ENCODE data around the gene BLTP1. TPM values are rescaled to one million over a fixed set of nuclear protein-coding genes. Genes with fewer than 3 reads are reported as not detected.

The BLTP1 gene
- total RNA-seq, 2 experiments from 2014 or later, result 32.3 to 41.6 TPM

DNA sequence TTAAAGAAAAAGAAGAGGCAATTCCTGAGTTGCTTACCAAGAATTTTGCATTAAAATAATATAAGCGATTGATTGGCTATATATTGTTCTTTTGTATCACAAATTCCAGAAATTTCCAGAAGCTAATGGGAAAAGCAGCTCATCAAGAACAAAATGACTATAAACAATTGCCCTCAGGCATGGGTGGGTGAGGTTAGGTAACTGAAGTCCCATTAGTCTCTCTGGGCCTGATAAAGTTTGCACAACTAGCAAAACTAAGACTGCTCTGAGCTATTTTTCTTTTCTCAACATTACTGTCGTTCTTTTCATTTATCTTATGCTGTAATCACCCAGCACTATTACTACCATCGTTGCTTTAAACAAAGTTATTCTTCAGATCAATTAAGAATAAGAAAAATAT is 19.2 kb upstream of the BLTP1 start:
- CTCF ChIA-PET (ENCODE audit: unreplicated experiment), result no interaction called here

DNA sequence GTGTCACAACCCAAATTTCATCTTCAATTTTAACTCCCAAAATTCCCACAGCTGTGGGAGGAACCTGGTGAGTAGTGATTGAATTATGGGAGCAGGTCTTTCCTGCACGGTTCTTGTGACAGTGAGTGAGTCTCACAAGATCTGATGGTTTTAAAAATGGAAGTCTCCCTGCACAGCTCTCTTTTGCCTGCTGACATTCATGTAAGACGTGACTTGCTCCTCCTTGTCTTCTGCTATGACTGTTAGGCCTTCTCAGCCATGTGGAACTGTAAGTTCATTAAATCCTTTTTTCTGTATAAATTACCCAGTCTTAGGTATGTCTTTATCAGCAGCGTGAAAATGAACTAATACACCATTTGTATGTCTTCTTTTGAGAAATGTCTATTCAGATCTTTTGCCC is 13.0 kb upstream of the BLTP1 start:
- Histone ChIP-seq H3K4me3 (ENCODE audit: low read depth, low read length, poor library complexity, severe bottlenecking) (no peak overlapping the region), H4K20me1 (ENCODE audit: insufficient read depth, low read length) (no peaks in the 10 kb centered on the region), H3K36me3 (ENCODE audit: insufficient read depth, low read length) (no peaks in the 10 kb centered on the region), H3K9me3 (ENCODE audit: low read length) (no peaks in the 10 kb centered on the region), H2AFZ (ENCODE audit: low read length) (no peak overlapping the region), H3K4me1 (ENCODE audit: insufficient read depth, low read length, poor library complexity, severe bottlenecking) (no peaks in the 10 kb centered on the region), H3K4me2 (ENCODE audit: low read length) (no peak overlapping the region), H3K9me2 (ENCODE audit: insufficient read depth, low read length) (no peaks in the 10 kb centered on the region), H3K79me2 (ENCODE audit: insufficient read depth, low read depth, low read length) (no peaks in the 10 kb centered on the region), H3K27ac (ENCODE audit: low read depth, low read length, poor library complexity, severe bottlenecking) (no peak overlapping the region)
- no TSS peak for BruUV-seq (replicated peaks)
- DNase-seq (ENCODE audit: low spot score), result no peak
- CTCF ChIA-PET (ENCODE audit: unreplicated experiment), result no interaction called here
- POLR2A ChIA-PET, result no interaction called here
- intact Hi-C loops (cut with micrococcal nuclease; ENCODE audit: unreplicated experiment), result no loop called here
- TF ChIP-seq, protein P1, sequence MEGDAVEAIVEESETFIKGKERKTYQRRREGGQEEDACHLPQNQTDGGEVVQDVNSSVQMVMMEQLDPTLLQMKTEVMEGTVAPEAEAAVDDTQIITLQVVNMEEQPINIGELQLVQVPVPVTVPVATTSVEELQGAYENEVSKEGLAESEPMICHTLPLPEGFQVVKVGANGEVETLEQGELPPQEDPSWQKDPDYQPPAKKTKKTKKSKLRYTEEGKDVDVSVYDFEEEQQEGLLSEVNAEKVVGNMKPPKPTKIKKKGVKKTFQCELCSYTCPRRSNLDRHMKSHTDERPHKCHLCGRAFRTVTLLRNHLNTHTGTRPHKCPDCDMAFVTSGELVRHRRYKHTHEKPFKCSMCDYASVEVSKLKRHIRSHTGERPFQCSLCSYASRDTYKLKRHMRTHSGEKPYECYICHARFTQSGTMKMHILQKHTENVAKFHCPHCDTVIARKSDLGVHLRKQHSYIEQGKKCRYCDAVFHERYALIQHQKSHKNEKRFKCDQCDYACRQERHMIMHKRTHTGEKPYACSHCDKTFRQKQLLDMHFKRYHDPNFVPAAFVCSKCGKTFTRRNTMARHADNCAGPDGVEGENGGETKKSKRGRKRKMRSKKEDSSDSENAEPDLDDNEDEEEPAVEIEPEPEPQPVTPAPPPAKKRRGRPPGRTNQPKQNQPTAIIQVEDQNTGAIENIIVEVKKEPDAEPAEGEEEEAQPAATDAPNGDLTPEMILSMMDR (conservative IDR thresholded peaks at IDR 0.05; ENCODE audit: low read length), result no peak
- no peak for TF ChIP-seq EZH2phosphoT487 (IDR thresholded peaks at IDR 0.05; ENCODE audit: borderline replicate concordance, low read depth, low read length)

More for the DNA sequence above, 19.2 kb upstream of the BLTP1 start:
- no peak for DNase-seq (ENCODE audit: low spot score)
- Histone ChIP-seq H2AFZ (ENCODE audit: low read length) (no peak overlapping the region), H3K79me2 (ENCODE audit: insufficient read depth, low read depth, low read length) (no peaks in the 10 kb centered on the region), H3K36me3 (ENCODE audit: insufficient read depth, low read length) (no peaks in the 10 kb centered on the region), H4K20me1 (ENCODE audit: insufficient read depth, low read length) (no peaks in the 10 kb centered on the region), H3K27ac (ENCODE audit: low read depth, low read length, poor library complexity, severe bottlenecking) (no peak overlapping the region), H3K4me2 (ENCODE audit: low read length) (no peak overlapping the region), H3K4me1 (ENCODE audit: insufficient read depth, low read length, poor library complexity, severe bottlenecking) (no peaks in the 10 kb centered on the region), H3K9me2 (ENCODE audit: insufficient read depth, low read length) (no peaks in the 10 kb centered on the region), H3K9me3 (ENCODE audit: low read length) (no peaks in the 10 kb centered on the region), H3K4me3 (ENCODE audit: low read depth, low read length, poor library complexity, severe bottlenecking) (no peak overlapping the region)
- intact Hi-C loops (cut with micrococcal nuclease; ENCODE audit: unreplicated experiment), result no loop called here
- POLR2A ChIA-PET, result no interaction called here
- no TSS peak for BruUV-seq (replicated peaks)
- no peak for TF ChIP-seq EZH2phosphoT487 (IDR thresholded peaks at IDR 0.05; ENCODE audit: borderline replicate concordance, low read depth, low read length)
- TF ChIP-seq, protein P1 (conservative IDR thresholded peaks at IDR 0.05; ENCODE audit: low read length), result no peak

DNA sequence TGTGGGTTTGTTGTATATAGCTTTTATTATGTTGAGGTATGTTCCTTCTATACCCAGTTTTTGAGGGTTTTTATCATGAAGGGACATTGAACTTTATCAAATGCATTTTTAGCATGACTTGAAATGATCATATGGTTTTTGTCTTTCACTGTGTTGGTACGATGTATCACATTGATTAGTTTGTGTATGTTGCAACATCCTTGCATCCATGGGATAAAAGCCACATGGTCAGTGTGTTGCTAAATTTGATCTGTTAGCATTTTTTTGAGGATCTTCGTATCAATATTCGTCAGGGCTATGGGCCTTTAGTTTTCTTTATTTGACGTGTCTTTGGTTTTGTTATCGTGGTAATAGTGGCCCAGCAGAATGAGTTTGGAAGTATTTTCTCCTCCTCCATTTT is 11.3 kb upstream of the BLTP1 start:
- Histone ChIP-seq H2AFZ (ENCODE audit: low read length) (no peak overlapping the region), H3K4me3 (ENCODE audit: low read depth, low read length, poor library complexity, severe bottlenecking) (no peak overlapping the region), H3K36me3 (ENCODE audit: insufficient read depth, low read length) (no peaks in the 10 kb centered on the region), H3K79me2 (ENCODE audit: insufficient read depth, low read depth, low read length) (no peaks in the 10 kb centered on the region), H3K4me1 (ENCODE audit: insufficient read depth, low read length, poor library complexity, severe bottlenecking) (no peaks in the 10 kb centered on the region), H3K9me3 (ENCODE audit: low read length) (no peaks in the 10 kb centered on the region), H3K27ac (ENCODE audit: low read depth, low read length, poor library complexity, severe bottlenecking) (no peak overlapping the region), H4K20me1 (ENCODE audit: insufficient read depth, low read length) (no peaks in the 10 kb centered on the region), H3K9me2 (ENCODE audit: insufficient read depth, low read length) (no peaks in the 10 kb centered on the region), H3K4me2 (ENCODE audit: low read length) (no peak overlapping the region)
- no TSS peak for BruUV-seq (replicated peaks)
- CTCF ChIA-PET (ENCODE audit: unreplicated experiment), result no interaction called here
- POLR2A ChIA-PET, result no interaction called here
- intact Hi-C loops (cut with micrococcal nuclease; ENCODE audit: unreplicated experiment), result no loop called here
- no peak for DNase-seq (ENCODE audit: low spot score)
- TF ChIP-seq, protein P1 (conservative IDR thresholded peaks at IDR 0.05; ENCODE audit: low read length), result no peak
- no peak for TF ChIP-seq EZH2phosphoT487 (IDR thresholded peaks at IDR 0.05; ENCODE audit: borderline replicate concordance, low read depth, low read length)
